HFF-Myc (cell line): Measurements from ENCODE around the gene NPHS1.

Experiments
- DNase-seq: peaks from one replicate; pipeline ENCODE4 v3.0.0-alpha.2; 2011; ENCODE audit warnings: low read depth; ENCODE audit errors: extremely low read depth
- H3K4me3 ChIP-seq: replicated peaks from 2 replicates; pipeline ENCODE4 v1.5.1; 2011; ENCODE audit warnings: low read depth, mild to moderate bottlenecking, control low read depth, low read length
- TF ChIP-seq, protein P1 (sequence below): IDR thresholded peaks from 2 replicates; pipeline ENCODE4 v1.5.1; 2012; ENCODE audit warnings: mild to moderate bottlenecking, low read depth, low read length, control low read depth; ENCODE audit errors: missing control alignments

The NPHS1 gene, protein sequence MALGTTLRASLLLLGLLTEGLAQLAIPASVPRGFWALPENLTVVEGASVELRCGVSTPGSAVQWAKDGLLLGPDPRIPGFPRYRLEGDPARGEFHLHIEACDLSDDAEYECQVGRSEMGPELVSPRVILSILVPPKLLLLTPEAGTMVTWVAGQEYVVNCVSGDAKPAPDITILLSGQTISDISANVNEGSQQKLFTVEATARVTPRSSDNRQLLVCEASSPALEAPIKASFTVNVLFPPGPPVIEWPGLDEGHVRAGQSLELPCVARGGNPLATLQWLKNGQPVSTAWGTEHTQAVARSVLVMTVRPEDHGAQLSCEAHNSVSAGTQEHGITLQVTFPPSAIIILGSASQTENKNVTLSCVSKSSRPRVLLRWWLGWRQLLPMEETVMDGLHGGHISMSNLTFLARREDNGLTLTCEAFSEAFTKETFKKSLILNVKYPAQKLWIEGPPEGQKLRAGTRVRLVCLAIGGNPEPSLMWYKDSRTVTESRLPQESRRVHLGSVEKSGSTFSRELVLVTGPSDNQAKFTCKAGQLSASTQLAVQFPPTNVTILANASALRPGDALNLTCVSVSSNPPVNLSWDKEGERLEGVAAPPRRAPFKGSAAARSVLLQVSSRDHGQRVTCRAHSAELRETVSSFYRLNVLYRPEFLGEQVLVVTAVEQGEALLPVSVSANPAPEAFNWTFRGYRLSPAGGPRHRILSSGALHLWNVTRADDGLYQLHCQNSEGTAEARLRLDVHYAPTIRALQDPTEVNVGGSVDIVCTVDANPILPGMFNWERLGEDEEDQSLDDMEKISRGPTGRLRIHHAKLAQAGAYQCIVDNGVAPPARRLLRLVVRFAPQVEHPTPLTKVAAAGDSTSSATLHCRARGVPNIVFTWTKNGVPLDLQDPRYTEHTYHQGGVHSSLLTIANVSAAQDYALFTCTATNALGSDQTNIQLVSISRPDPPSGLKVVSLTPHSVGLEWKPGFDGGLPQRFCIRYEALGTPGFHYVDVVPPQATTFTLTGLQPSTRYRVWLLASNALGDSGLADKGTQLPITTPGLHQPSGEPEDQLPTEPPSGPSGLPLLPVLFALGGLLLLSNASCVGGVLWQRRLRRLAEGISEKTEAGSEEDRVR (N-terminal part only)

DNA sequence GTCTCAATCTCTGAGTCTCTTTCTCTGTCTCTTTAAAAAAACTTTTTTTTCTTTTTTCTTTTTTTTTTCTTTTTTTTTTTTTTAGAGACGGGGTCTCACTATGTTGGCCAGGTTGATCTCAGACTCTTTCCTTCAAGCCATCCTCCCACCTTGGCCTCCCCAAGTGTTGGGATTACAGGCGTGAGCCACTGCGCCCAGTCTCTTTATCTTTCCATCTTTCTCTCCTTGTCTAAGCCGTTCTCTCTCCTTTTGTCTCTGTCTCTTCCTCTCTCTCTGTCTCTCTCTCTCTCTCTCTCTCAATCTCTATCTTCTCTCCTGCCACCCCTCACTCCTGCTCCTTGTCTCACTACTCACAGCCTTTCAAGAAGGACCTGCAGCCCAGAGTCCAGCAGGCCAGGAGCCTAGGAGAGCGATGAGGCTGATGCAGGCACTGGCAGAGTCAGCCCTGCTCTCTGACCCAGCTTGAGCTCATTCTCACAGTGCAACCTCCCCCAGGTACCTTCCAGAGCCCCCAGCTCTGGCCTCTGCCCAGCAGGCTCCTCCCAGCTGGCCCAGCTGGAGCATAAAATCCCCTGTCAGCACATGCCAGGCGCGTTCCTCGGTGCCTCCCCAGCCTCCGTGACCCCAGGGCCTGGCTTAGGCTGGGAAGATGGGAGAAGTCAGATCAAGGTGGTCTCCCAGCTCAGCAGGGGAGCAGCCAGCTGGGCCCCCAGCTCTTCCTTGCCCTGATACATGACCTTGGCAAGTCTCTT, at the start of gene NPHS1:
NPHS1 (minus strand) TSS at position 476 of the 752 bp plus-strand sequence. CDS start 667 bp downstream, outside the sequence.
- H3K4me3 ChIP-seq = no peak within 1 kb of the TSS
- DNase-seq = no peak
- TF ChIP-seq, protein P1, sequence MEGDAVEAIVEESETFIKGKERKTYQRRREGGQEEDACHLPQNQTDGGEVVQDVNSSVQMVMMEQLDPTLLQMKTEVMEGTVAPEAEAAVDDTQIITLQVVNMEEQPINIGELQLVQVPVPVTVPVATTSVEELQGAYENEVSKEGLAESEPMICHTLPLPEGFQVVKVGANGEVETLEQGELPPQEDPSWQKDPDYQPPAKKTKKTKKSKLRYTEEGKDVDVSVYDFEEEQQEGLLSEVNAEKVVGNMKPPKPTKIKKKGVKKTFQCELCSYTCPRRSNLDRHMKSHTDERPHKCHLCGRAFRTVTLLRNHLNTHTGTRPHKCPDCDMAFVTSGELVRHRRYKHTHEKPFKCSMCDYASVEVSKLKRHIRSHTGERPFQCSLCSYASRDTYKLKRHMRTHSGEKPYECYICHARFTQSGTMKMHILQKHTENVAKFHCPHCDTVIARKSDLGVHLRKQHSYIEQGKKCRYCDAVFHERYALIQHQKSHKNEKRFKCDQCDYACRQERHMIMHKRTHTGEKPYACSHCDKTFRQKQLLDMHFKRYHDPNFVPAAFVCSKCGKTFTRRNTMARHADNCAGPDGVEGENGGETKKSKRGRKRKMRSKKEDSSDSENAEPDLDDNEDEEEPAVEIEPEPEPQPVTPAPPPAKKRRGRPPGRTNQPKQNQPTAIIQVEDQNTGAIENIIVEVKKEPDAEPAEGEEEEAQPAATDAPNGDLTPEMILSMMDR = no peak

DNA sequence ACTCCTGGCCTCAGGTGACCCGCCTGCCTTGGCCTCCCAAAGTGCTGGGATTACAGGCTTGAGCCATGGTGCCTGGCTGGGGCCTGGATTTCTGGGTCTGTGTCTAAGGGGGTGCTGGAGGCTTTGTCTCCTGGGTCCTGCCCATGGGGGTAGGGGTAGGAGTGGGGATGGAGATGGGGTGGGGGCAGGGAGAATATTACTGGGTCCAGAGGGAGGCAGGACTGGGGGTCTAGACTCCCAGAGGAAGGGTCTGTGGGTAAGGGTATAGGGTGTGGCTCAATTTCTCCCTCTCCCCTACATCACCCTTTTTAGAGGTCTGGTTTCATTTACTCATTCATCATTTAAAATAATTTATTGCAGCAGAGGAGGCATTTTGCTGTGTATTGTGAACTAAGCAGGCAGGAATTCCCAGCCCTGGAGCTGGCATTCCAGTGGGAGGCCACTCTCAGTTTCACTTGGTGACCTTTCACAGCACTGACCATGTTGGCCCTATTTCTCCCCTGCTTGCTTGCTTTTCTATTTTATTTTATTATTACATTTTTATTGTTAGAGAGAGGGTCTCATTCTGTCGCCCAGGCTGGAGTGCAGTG, 48.8 kb upstream of the NPHS1 start:
- TF ChIP-seq, protein P1 = no peak
- H3K4me3 ChIP-seq = peak overlapping the region; percentile 79
- no peak for DNase-seq

DNA sequence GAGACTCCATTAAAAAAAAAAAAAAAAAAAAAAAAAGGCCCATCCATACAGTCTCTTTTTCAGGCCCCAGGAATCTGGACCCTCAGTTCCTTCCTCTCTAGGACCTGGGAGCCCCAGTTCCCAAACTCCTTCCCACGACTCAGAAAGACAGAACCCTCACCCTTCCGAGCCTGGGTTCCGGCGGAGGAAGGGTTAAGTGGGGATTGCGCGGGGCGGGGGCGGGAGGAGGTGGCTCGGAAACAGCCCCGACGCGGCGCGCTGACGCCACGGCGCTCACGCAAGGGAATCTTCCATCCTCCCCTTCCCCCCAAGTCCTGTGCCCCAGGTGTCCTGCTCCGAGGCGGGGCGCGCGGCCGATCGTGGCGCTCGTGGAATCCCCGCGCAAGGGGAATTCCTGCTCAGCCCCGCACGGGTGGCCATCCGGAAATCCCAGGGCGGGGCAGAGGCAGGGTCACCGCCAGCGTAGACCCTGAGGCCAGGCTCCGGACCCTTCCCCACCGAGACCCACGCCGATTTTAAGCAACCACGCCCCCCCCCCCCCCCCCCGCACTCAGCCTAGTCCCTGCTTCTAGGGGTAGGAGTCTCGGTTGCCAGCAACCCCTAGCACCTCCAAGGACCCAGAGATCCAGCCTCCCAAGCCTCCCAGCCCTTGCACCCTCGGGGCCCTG, 47.4 kb upstream of the NPHS1 start:
- peak overlapping the region; percentile 79 for H3K4me3 ChIP-seq
- TF ChIP-seq, protein P1 = no peak
- DNase-seq = peak; percentile 38

DNA sequence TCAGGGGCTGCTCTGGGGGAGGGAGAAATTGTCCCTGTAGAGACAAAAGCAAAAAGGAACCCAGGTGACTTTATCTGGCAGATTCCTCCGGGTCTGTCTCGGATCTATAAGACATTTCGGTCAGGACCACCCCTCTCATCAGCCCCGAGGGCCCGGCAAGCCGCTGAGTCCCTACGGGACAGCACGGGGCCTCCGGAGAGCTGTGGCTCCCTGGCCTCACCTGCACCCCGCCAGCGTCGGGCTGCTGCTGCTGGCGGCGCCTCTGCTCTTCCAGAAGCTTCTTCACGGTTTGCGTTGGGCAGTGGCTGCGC, 46.1 kb upstream of the NPHS1 start:
- peak overlapping the region; percentile 79 for H3K4me3 ChIP-seq
- no peak for DNase-seq
- TF ChIP-seq, protein P1 = no peak

DNA sequence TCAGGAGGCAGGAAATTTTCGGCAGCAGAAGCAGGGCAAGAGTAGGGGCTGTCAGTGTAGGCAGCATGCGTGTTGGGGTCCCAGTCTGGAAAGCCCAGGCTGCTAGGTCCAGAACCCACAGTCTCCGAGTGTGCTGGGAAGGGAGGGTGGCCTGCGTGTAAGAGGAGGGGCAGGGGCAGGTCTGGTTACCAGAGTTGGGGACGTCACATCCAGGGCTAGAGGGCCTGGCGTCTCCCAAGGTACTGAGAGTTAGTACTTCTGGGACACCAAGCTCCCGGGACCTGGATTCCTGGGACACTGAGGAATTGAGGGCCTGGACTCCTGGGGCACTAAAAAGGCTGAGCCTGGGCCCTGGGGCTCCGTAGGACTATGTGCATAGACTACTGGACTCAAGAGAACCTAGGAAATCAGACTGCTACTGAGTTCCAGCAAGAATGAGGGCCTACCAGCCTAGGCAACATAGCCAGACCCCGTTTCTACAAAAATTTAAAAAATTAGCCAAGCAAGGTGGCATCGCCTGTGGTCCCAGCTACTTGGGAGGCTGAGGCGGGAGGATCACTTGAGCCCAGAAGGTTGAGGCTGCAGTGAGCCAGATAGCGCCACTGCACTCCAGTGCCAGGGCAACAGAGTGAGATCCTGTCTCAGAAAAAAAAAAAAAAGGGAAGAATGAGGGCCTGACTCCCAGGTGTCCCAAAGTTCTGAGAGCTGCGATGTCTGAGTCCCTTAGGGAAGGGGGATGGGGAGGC, 45.6 kb upstream of the NPHS1 start:
- peak overlapping the region; percentile 79 for H3K4me3 ChIP-seq
- TF ChIP-seq, protein P1 = no peak
- no peak for DNase-seq
